T-helper 22 cell (primary cell): ENCODE results near the gene XRCC3.
"Not testable (repeated sequence)": the region's sequence is repeated elsewhere in the genome, so short reads cannot be mapped to it uniquely, and the experiment has no call there.

Experiments used
- DNase-seq: peaks from one replicate; pipeline ENCODE4 v3.0.0-alpha.2; 2020; ENCODE audit warnings: low read depth

XRCC3 gene

GRCh38 chr14:103663506-103663905 is 51.7 kb downstream of the XRCC3 start:
- DNase-seq = no peak

- DNase-seq = no peak
Measured at GRCh38 chr14:103662591-103662990, 52.7 kb downstream of the XRCC3 start.

GRCh38 chr14:103662029-103662428 is 53.2 kb downstream of the XRCC3 start:
- DNase-seq = no peak

- no peak for DNase-seq
Measured at GRCh38 chr14:103659631-103660030, 55.6 kb downstream of the XRCC3 start.

- DNase-seq = no peak
Measured at GRCh38 chr14:103657471-103657870, 57.8 kb downstream of the XRCC3 start.

- DNase-seq = no peak
Measured at GRCh38 chr14:103656756-103657133, 58.5 kb downstream of the XRCC3 start.

- no peak for DNase-seq
Measured at GRCh38 chr14:103656031-103656755, 59.1 kb downstream of the XRCC3 start.

GRCh38 chr14:103654619-103655018 is 60.6 kb downstream of the XRCC3 start:
- DNase-seq = no peak

- DNase-seq = no peak
Measured at GRCh38 chr14:103653805-103654204, 61.4 kb downstream of the XRCC3 start.

- DNase-seq = not testable (repeated sequence)
Measured at GRCh38 chr14:103653336-103653735, 61.9 kb downstream of the XRCC3 start.

- no peak for DNase-seq
Measured at GRCh38 chr14:103652806-103653205, 62.4 kb downstream of the XRCC3 start.

- no peak for DNase-seq
Measured at GRCh38 chr14:103651585-103651984, 63.7 kb downstream of the XRCC3 start.

GRCh38 chr14:103650213-103650612 is 65.0 kb downstream of the XRCC3 start:
- no peak for DNase-seq

GRCh38 chr14:103649001-103649400 is 66.2 kb downstream of the XRCC3 start:
- no peak for DNase-seq
